GM21529 (cell line): ENCODE data around the gene AHSA1.
"Not testable (repeated sequence)": the region's sequence is repeated elsewhere in the genome, so short reads cannot be mapped to it uniquely, and the experiment has no call there.

Experiments
- ATAC-seq: cut with Tn5 transposase; IDR thresholded peaks from one replicate; pipeline ENCODE4 v1.9.1; 2021; ENCODE audit not compliant: unreplicated experiment

The AHSA1 gene

GRCh38 chr14:77457522-77458248 lies at the start of gene AHSA1, which contains the start of gene VIPAS39:
TSS of gene AHSA1 (plus strand) at chr14:77458093. CDS start at chr14:77458190, 97 bp downstream.
TSS of gene VIPAS39 (minus strand) at chr14:77457601. CDS start at chr14:77454102, 3,499 bp downstream.
- peak; percentile 92 for ATAC-seq

GRCh38 chr14:77409131-77409533 lies 48.8 kb upstream of the AHSA1 start:
- ATAC-seq, result no peak

- ATAC-seq, result not testable (repeated sequence)
These were observed 42.4 kb upstream of the AHSA1 start for GRCh38 chr14:77415403-77416030.

- not testable (repeated sequence) for ATAC-seq
These were observed 41.8 kb upstream of the AHSA1 start for GRCh38 chr14:77416098-77416497.

- ATAC-seq, result no peak
These were observed 41.1 kb upstream of the AHSA1 start for GRCh38 chr14:77416836-77417235.

GRCh38 chr14:77421201-77421600 lies 36.7 kb upstream of the AHSA1 start:
- no peak for ATAC-seq

GRCh38 chr14:77423423-77423822 lies 34.5 kb upstream of the AHSA1 start, which contains the start of gene NOXRED1:
TSS of gene NOXRED1 (minus strand) at chr14:77423523. CDS start at chr14:77422889, 634 bp downstream.
- ATAC-seq, result no peak

- ATAC-seq, result no peak
These were observed 33.0 kb upstream of the AHSA1 start for GRCh38 chr14:77424862-77425261.

- ATAC-seq, result no peak
These were observed 31.5 kb upstream of the AHSA1 start for GRCh38 chr14:77426396-77426795.

- ATAC-seq, result no peak
These were observed 21.9 kb upstream of the AHSA1 start for GRCh38 chr14:77436042-77436441.

- no peak for ATAC-seq
These were observed 19.3 kb upstream of the AHSA1 start for GRCh38 chr14:77438596-77438995.

GRCh38 chr14:77439861-77440260 lies 18.0 kb upstream of the AHSA1 start:
- ATAC-seq, result no peak

GRCh38 chr14:77442196-77442595 lies 15.7 kb upstream of the AHSA1 start:
- ATAC-seq, result no peak

GRCh38 chr14:77455966-77456640 lies 1.8 kb upstream of the AHSA1 start:
- no peak for ATAC-seq

GRCh38 chr14:77457115-77457521 lies 775 bp upstream of the AHSA1 start:
- no peak for ATAC-seq

- ATAC-seq, result peak; percentile 20
These were observed 507 bp downstream of the AHSA1 start for GRCh38 chr14:77458249-77458950.

- no peak for ATAC-seq
These were observed 1.3 kb downstream of the AHSA1 start for GRCh38 chr14:77459072-77459723.

GRCh38 chr14:77467801-77468200 lies 9.9 kb downstream of the AHSA1 start:
- no peak for ATAC-seq

- ATAC-seq, result no peak
These were observed 11.2 kb downstream of the AHSA1 start for GRCh38 chr14:77469067-77469505.

GRCh38 chr14:77469539-77469938 lies 11.6 kb downstream of the AHSA1 start:
- no peak for ATAC-seq
